Ovary (tissue), 9 donors: Measurements from ENCODE around the gene KRT15. TPM values are rescaled to one million over a fixed set of nuclear protein-coding genes. Genes with fewer than 3 reads are reported as not detected.

Experiments
- DNase-seq, 5 donors: peaks; one replicate each; pipeline ENCODE4 v3.0.0-alpha.2; 2019 to 2020
- H3K27ac ChIP-seq, 2 donors: fragments of 200-600 bp; one replicate each; pipeline versions ENCODE4 v1.5.1 to v1.8.0; 2019 to 2022
- H3K27me3 ChIP-seq: fragments of 200-600 bp; one replicate; pipeline ENCODE4 v1.8.0; 2022
- H3K36me3 ChIP-seq: fragments of 200-600 bp; sonication (generic); one replicate; pipeline ENCODE4 v1.5.1; 2019
- H3K4me1 ChIP-seq: one replicate; pipeline ENCODE4 v1.8.1; 2013; ENCODE audit warnings: mild to moderate bottlenecking, moderate library complexity; ENCODE audit not compliant: insufficient read depth
- H3K4me3 ChIP-seq: fragments of 200-600 bp; sonication (generic); one replicate; pipeline ENCODE4 v1.5.1; 2017
- H3K9me3 ChIP-seq, 2 donors: fragments of 200-600 bp in 1 of 2; sonication (generic) in 1 of 2; one replicate each; pipeline versions ENCODE4 v1.5.1 to v1.8.1; 2013 to 2019; ENCODE audit warnings: mild to moderate bottlenecking in 1 of 2, moderate library complexity in 1 of 2
- CTCF ChIP-seq, 3 donors: fragments of 450-650 bp in 2 of 3; fragments of 200-600 bp in 1 of 3; IDR thresholded peaks; one replicate each; pipeline versions ENCODE4 v1.5.1 to v1.8.0; 2016 to 2022; ENCODE audit warnings: antibody characterized with exemption in 3 of 3, mild to moderate bottlenecking in 1 of 3
- EP300 ChIP-seq: sonication (generic); formaldehyde crosslinking; IDR thresholded peaks from one replicate; pipeline ENCODE4 v1.6.1; 2017; ENCODE audit warnings: antibody characterized with exemption
- POLR2A ChIP-seq: fragments of 450-650 bp; IDR thresholded peaks from one replicate; pipeline ENCODE4 v1.6.1; 2017; ENCODE audit warnings: antibody characterized with exemption, mild to moderate bottlenecking, moderate library complexity
- WGBS, 3 donors: extraction: QIAGEN DNeasy Blood & Tissue Kit in 1 of 3; methylation state at CpG; one replicate each; pipeline versions ENCODE4 v1.1.5 to v1.1.7; 2013 to 2017; 5-methylcytosine and 5-hydroxymethylcytosine counted together
- intact Hi-C, 4 donors: fragments of 100-400 bp; cut with DNase I; formaldehyde crosslinking; loops; one replicate each; pipeline versions ENCODE4 v1.11.0 to v1.15.1; 2022 to 2023
- polyA plus RNA-seq, 2 donors: library from polyadenylated mRNA; stranded (reverse); fragments of 200-250 nt in 1 of 2; fragments of 350-450 nt in 1 of 2; fragmentation: Illumina TruSeq in 1 of 2; extraction: RNeasy Lipid Tissue Mini Kit (QIAGEN cat#74804) in 1 of 2; gene quantifications; one replicate each; pipeline ENCODE4 v1.2.3, GENCODE V29; 2013 to 2014
- total RNA-seq, 7 donors: library from RNA; depleted of rRNA in 2 of 7; stranded (reverse); fragments of >200 nt in 2 of 7; fragmentation: NEBNext Ultra II Directional in 3 of 7; extraction: Animal tissue kit (Norgen Biotek cat#: 25700) in 3 of 7; gene quantifications; one replicate each; pipeline versions ENCODE4 v1.1.0 to v1.2.4, GENCODE V29; 2016 to 2023
- donor health status: DM: no; HTN: no; CAD: no; lungs with moderate emphysema.
- donor health status: DM: no; HTN: no; CAD: no.
- donor health status: Bipolar disorder and iron deficiency.
- donor health status: DM: yes; HTN: yes; CAD: no.
- donor health status: DM: no; HTN: no; CAD: no.
- donor health status: DM: yes; HTN: yes; CAD: no.

KRT15 gene
- total and polyA plus RNA-seq, 9 donors = 0.11 to 9.4 (median 0.37) TPM; not detected in 1

GRCh38 chr17:41486809-41487530 is 31.7 kb downstream of the KRT15 start:
- WGBS, 3 donors = 76 to 83% (median 81%) methylated on average over 29 of the region's 29 CpGs
- intact Hi-C loops = no loop called here
- Histone ChIP-seq H3K27ac (no peak overlapping the region), H3K36me3 (no peaks in the 10 kb centered on the region), H3K4me3 (no peak overlapping the region), H3K9me3 (no peaks in the 10 kb centered on the region), H3K4me1 (peaks cover 3% of the 10 kb centered on the region), H3K27me3 (no peaks in the 10 kb centered on the region)
- peak in 1 of 5 donors; percentile 29 for DNase-seq
- no peak for TF ChIP-seq CTCF (IDR thresholded peaks at IDR 0.05)
- TF ChIP-seq EP300 = no peak
- no peak for TF ChIP-seq POLR2A

GRCh38 chr17:41486316-41486715 is 32.4 kb downstream of the KRT15 start:
- intact Hi-C loops = no loop called here
- 93 to 96% (median 95%) methylated on average over 12 to 13 of the region's 13 CpGs for WGBS, 3 donors
- H3K4me3 ChIP-seq = no peak overlapping the region
- DNase-seq = peak in 1 of 5 donors; percentile 22
- TF ChIP-seq EP300 = no peak
- no peak for TF ChIP-seq CTCF (IDR thresholded peaks at IDR 0.05)
- no peak for TF ChIP-seq POLR2A
- H3K36me3 ChIP-seq = no peaks in the 10 kb centered on the region
- no peaks in the 10 kb centered on the region for H3K27me3 ChIP-seq
- no peaks in the 10 kb centered on the region for H3K9me3 ChIP-seq
- H3K27ac ChIP-seq = no peak overlapping the region
- H3K4me1 ChIP-seq = peaks cover 3% of the 10 kb centered on the region

DNA sequence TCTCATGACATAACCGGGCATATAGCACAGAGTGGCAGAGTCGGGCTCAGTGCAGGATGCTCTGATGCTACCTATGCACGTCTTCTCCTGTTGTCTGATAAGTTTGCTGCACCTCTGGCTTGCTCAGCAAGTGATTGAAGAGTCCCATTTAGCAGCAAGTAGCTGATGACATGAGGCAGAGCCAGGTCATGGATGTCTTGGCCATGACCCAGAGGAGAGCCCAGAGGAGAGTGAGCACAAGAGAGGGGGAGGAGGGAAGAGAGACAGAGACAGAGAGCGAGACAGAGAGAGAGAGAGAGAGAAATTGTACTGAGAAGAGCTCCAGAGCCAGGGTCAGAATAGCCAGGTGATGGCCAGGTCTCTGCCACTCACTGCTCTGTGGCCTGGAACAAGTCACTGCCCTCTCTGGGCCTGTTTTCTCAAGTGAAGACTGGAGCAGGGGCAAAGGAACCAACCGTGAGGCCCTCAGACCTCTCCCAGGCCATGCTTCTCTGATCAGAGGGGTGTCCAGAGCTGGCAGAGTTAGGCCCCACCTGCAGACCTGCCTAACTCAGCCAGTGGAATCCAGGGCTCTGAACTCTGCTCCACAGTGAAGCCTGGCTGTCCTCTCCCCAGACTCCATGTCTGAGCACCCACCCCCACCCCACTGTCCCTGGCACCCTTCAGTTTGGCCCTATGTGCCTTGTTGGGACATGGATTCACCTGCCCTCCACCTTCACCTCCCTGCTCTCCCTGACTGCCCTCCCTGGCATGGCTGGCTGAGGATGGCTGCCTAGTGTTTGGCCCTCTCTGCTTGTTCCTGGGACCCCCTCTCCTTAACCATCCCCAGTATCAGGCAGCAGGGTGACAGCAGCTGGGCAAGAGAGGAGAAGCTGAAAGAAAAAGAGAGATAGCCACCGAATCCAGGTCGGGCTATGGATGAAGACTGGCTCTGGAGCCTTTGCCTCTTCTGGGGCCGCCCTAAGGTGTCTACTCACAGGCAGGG is 33.5 kb downstream of the KRT15 start:
- H3K36me3 ChIP-seq = no peaks in the 10 kb centered on the region
- DNase-seq = peak in 1 of 5 donors; percentile 19
- intact Hi-C loops = no loop called here

More for the DNA sequence above, 33.5 kb downstream of the KRT15 start:
- Histone ChIP-seq H3K27ac (no peak overlapping the region), H3K9me3 (no peaks in the 10 kb centered on the region), H3K4me3 (no peak overlapping the region), H3K27me3 (no peaks in the 10 kb centered on the region), H3K4me1 (peaks cover 3% of the 10 kb centered on the region)
- no peak for TF ChIP-seq EP300
- no peak for TF ChIP-seq POLR2A
- TF ChIP-seq CTCF (IDR thresholded peaks at IDR 0.05) = no peak
- 87 to 90% (median 89%) methylated on average over 8 of the region's 8 CpGs for WGBS, 3 donors
